ENCODE data around the gene CPA5. TPM values are rescaled to one million over a fixed set of nuclear protein-coding genes. Genes with fewer than 3 reads are reported as not detected.

CPA5 gene
- total RNA-seq, 1 experiment from 2014 or later: not detected

GRCh38 chr7:130334274-130334673 lies 10.3 kb upstream of the CPA5 start:
- H3K27me3 Mint-ChIP-seq (ENCODE audit: low read depth): no peaks in the 10 kb centered on the region
- Histone ChIP-seq H3K23ac (ENCODE audit: insufficient read length, low read depth, low read length) (no peak overlapping the region), H4K5ac (ENCODE audit: insufficient read length, low read depth, low read length) (no peak overlapping the region), H3K4me1 (ENCODE audit: insufficient read depth, low read length) (peaks cover 6% of the 10 kb centered on the region; the same call in 1 of the 2 replicates), H3K79me2 (ENCODE audit: insufficient read depth, low read length) (no peaks in the 10 kb centered on the region), H3K27ac (ENCODE audit: insufficient read length, low read depth, low read length) (no peak overlapping the region), H2BK20ac (ENCODE audit: low read depth, low read length, poor library complexity, severe bottlenecking) (no peak overlapping the region), H2AK5ac (ENCODE audit: insufficient read length, low read length) (no peak overlapping the region), H4K8ac (replicated peaks; ENCODE audit: insufficient read length, low read depth, low read length) (no peak overlapping the region), H3K14ac (ENCODE audit: insufficient read depth, low read length) (no peak overlapping the region), H2BK15ac (ENCODE audit: low read depth, low read length) (no peak overlapping the region), H4K20me1 (ENCODE audit: control insufficient read depth, insufficient read depth, insufficient read length) (no peaks in the 10 kb centered on the region), H3K4me2 (ENCODE audit: insufficient read depth, insufficient read length, low read length) (no peak overlapping the region), H3K56ac (ENCODE audit: insufficient read length, low read depth, low read length) (no peak overlapping the region), H2AFZ (ENCODE audit: low read length) (no peak overlapping the region), H2BK120ac (ENCODE audit: low read depth, low read length, poor library complexity, severe bottlenecking) (no peak overlapping the region), H3K23me2 (ENCODE audit: insufficient read length, low read depth, low read length, poor library complexity, severe bottlenecking) (no peaks in the 10 kb centered on the region), H4K91ac (ENCODE audit: insufficient read length, low read depth, low read length) (no peak overlapping the region), H3K79me1 (ENCODE audit: insufficient read depth, low read depth, low read length, poor library complexity, severe bottlenecking) (no peaks in the 10 kb centered on the region), H3T11ph (ENCODE audit: low read length) (no peak overlapping the region), H3K9ac (ENCODE audit: extremely low read depth, insufficient read length, low read length) (no peak overlapping the region), H3K9me3 (ENCODE audit: control insufficient read depth, low read depth, low read length) (no peaks in the 10 kb centered on the region), H2BK5ac (ENCODE audit: insufficient read length, low read length) (no peak overlapping the region), H3K18ac (ENCODE audit: insufficient read length, low read depth, low read length) (no peak overlapping the region), H3K4ac (ENCODE audit: low read depth, low read length) (no peak overlapping the region), H3K27me3 (ENCODE audit: insufficient read depth, low read length) (no peaks in the 10 kb centered on the region), H2BK12ac (ENCODE audit: insufficient read length, low read depth, low read length) (no peak overlapping the region)
- H3K36me3 Mint-ChIP-seq (ENCODE audit: insufficient read depth in 1 of 3, low read depth in 3 of 3): no peaks in the 10 kb centered on the region
- no peak for DNase-seq
- H3K9me3 Mint-ChIP-seq: no peaks in the 10 kb centered on the region
- TF ChIP-seq CTCF (conservative IDR thresholded peaks at IDR 0.05): no peak
- WGBS (ENCODE audit: extremely low coverage, insufficient read length, low lambda C conversion rate): no CpG with 5 or more reads among the region's 6 CpGs
- no peak overlapping the region for H3K27ac Mint-ChIP-seq
- peaks cover 16 to 21% of the 10 kb centered on the region in 2 experiments for H3K4me1 Mint-ChIP-seq
- H3K4me3 Mint-ChIP-seq: no peak overlapping the region
